ENCODE data around the gene SLC5A3.

Gene SLC5A3

GRCh38 chr21:34074283-34075090 is 1.1 kb downstream of the SLC5A3 start:
- no peak for ATAC-seq
- TF ChIP-seq ESRRG (CRISPR knock-in tag; IDR thresholded peaks at IDR 0.05) (no peak), ZNF70 (CRISPR knock-in tag; IDR thresholded peaks at IDR 0.05) (no peak), RARB (CRISPR knock-in tag; IDR thresholded peaks at IDR 0.05) (no peak), BACH2 (CRISPR knock-in tag; IDR thresholded peaks at IDR 0.05; ENCODE audit: borderline replicate concordance) (no peak), ZFP3 (CRISPR knock-in tag; IDR thresholded peaks at IDR 0.05) (no peak), ZC3H10 (CRISPR knock-in tag; IDR thresholded peaks at IDR 0.05) (no peak), ARNTL (CRISPR knock-in tag; IDR thresholded peaks at IDR 0.05; ENCODE audit: borderline replicate concordance, low read depth) (no peak), PPARA (CRISPR knock-in tag; IDR thresholded peaks at IDR 0.05; ENCODE audit: borderline replicate concordance) (no peak), GLIS3 (CRISPR knock-in tag; IDR thresholded peaks at IDR 0.05) (no peak), CSRNP3 (CRISPR knock-in tag; IDR thresholded peaks at IDR 0.05) (no peak), ZNF565 (CRISPR knock-in tag; conservative IDR thresholded peaks at IDR 0.05; ENCODE audit: low read depth) (no peak), ZFP30 (CRISPR knock-in tag; IDR thresholded peaks at IDR 0.05) (no peak), CSDC2 (CRISPR knock-in tag; IDR thresholded peaks at IDR 0.05) (no peak)
- TF ChIP-seq, protein P1, sequence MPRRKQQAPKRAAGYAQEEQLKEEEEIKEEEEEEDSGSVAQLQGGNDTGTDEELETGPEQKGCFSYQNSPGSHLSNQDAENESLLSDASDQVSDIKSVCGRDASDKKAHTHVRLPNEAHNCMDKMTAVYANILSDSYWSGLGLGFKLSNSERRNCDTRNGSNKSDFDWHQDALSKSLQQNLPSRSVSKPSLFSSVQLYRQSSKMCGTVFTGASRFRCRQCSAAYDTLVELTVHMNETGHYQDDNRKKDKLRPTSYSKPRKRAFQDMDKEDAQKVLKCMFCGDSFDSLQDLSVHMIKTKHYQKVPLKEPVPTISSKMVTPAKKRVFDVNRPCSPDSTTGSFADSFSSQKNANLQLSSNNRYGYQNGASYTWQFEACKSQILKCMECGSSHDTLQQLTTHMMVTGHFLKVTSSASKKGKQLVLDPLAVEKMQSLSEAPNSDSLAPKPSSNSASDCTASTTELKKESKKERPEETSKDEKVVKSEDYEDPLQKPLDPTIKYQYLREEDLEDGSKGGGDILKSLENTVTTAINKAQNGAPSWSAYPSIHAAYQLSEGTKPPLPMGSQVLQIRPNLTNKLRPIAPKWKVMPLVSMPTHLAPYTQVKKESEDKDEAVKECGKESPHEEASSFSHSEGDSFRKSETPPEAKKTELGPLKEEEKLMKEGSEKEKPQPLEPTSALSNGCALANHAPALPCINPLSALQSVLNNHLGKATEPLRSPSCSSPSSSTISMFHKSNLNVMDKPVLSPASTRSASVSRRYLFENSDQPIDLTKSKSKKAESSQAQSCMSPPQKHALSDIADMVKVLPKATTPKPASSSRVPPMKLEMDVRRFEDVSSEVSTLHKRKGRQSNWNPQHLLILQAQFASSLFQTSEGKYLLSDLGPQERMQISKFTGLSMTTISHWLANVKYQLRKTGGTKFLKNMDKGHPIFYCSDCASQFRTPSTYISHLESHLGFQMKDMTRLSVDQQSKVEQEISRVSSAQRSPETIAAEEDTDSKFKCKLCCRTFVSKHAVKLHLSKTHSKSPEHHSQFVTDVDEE (CRISPR knock-in tag; IDR thresholded peaks at IDR 0.05): no peak
- TF ChIP-seq, protein P2, sequence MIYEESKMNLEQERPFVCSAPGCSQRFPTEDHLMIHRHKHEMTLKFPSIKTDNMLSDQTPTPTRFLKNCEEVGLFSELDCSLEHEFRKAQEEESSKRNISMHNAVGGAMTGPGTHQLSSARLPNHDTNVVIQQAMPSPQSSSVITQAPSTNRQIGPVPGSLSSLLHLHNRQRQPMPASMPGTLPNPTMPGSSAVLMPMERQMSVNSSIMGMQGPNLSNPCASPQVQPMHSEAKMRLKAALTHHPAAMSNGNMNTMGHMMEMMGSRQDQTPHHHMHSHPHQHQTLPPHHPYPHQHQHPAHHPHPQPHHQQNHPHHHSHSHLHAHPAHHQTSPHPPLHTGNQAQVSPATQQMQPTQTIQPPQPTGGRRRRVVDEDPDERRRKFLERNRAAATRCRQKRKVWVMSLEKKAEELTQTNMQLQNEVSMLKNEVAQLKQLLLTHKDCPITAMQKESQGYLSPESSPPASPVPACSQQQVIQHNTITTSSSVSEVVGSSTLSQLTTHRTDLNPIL (CRISPR knock-in tag; IDR thresholded peaks at IDR 0.05; ENCODE audit: low read depth): no peak
- TF ChIP-seq, protein P3, sequence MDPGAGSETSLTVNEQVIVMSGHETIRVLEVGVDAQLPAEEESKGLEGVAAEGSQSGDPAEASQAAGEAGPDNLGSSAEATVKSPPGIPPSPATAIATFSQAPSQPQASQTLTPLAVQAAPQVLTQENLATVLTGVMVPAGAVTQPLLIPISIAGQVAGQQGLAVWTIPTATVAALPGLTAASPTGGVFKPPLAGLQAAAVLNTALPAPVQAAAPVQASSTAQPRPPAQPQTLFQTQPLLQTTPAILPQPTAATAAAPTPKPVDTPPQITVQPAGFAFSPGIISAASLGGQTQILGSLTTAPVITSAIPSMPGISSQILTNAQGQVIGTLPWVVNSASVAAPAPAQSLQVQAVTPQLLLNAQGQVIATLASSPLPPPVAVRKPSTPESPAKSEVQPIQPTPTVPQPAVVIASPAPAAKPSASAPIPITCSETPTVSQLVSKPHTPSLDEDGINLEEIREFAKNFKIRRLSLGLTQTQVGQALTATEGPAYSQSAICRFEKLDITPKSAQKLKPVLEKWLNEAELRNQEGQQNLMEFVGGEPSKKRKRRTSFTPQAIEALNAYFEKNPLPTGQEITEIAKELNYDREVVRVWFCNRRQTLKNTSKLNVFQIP (CRISPR knock-in tag; IDR thresholded peaks at IDR 0.05; ENCODE audit: borderline replicate concordance, low read depth): no peak

DNA sequence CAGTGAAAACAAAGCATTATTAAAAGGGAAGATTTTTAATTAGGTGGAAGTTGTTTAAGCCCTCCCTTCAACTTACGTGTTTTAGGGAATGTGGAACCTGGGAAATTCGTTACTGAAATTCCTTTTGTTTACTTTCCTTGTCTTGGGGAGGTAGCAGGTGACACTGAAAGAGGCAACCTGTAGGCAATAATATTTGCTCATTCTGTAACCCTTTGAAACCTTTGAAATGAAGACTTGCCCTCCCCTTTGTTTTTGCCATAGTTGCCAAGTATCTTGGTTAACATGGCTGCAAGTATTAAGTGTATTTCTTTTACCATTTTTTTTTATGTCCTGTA is 1.7 kb downstream of the SLC5A3 start:
- no peak for ATAC-seq
- TF ChIP-seq ARNTL (CRISPR knock-in tag; IDR thresholded peaks at IDR 0.05; ENCODE audit: borderline replicate concordance, low read depth) (no peak), ZFP3 (CRISPR knock-in tag; IDR thresholded peaks at IDR 0.05) (no peak), SNAI2 (CRISPR knock-in tag; IDR thresholded peaks at IDR 0.05) (no peak), ZFP30 (CRISPR knock-in tag; IDR thresholded peaks at IDR 0.05) (no peak), BACH2 (CRISPR knock-in tag; IDR thresholded peaks at IDR 0.05; ENCODE audit: borderline replicate concordance) (no peak), ZNF8 (CRISPR knock-in tag; IDR thresholded peaks at IDR 0.05) (no peak), RARB (CRISPR knock-in tag; IDR thresholded peaks at IDR 0.05) (no peak), OSR1 (CRISPR knock-in tag; IDR thresholded peaks at IDR 0.05) (no peak), ZNF70 (CRISPR knock-in tag; IDR thresholded peaks at IDR 0.05) (no peak), ZC3H10 (CRISPR knock-in tag; IDR thresholded peaks at IDR 0.05) (no peak)
- TF ChIP-seq, protein P3 (CRISPR knock-in tag; IDR thresholded peaks at IDR 0.05; ENCODE audit: borderline replicate concordance, low read depth): no peak
